GM18909 (cell line): ENCODE measurements around the gene IGHMBP2.

Source experiments
- ATAC-seq: cut with Tn5 transposase; IDR thresholded peaks from one replicate; pipeline ENCODE4 v1.9.1; 2021; ENCODE audit warnings: mild to moderate bottlenecking; ENCODE audit not compliant: unreplicated experiment, poor library complexity

The IGHMBP2 gene

GRCh38 chr11:68925611-68926010 is 21.9 kb downstream of the IGHMBP2 start:
- no peak for ATAC-seq

- no peak for ATAC-seq
Measured at GRCh38 chr11:68927280-68928135, 23.8 kb downstream of the IGHMBP2 start.

- ATAC-seq = no peak
Measured at GRCh38 chr11:68928136-68928880, 24.6 kb downstream of the IGHMBP2 start.

- ATAC-seq = no peak
Measured at GRCh38 chr11:68929135-68929534, 25.4 kb downstream of the IGHMBP2 start.

GRCh38 chr11:68929706-68930570 is 26.2 kb downstream of the IGHMBP2 start:
- ATAC-seq = no peak

- no peak for ATAC-seq
Measured at GRCh38 chr11:68930991-68931855, 27.5 kb downstream of the IGHMBP2 start.

GRCh38 chr11:68931911-68932310 is 28.2 kb downstream of the IGHMBP2 start:
- ATAC-seq = no peak

- ATAC-seq = no peak
Measured at GRCh38 chr11:68932358-68932757, 28.7 kb downstream of the IGHMBP2 start.

- ATAC-seq = no peak
Measured at GRCh38 chr11:68932933-68933577, 29.4 kb downstream of the IGHMBP2 start.

- no peak for ATAC-seq
Measured at GRCh38 chr11:68933605-68934320, 30.1 kb downstream of the IGHMBP2 start.

- no peak for ATAC-seq
Measured at GRCh38 chr11:68934321-68934645, 30.6 kb downstream of the IGHMBP2 start.

GRCh38 chr11:68934666-68935065 is 31.0 kb downstream of the IGHMBP2 start:
- no peak for ATAC-seq

GRCh38 chr11:68935066-68935465 is 31.4 kb downstream of the IGHMBP2 start:
- no peak for ATAC-seq

GRCh38 chr11:68935516-68936357 is 32.0 kb downstream of the IGHMBP2 start:
- ATAC-seq = no peak

- no peak for ATAC-seq
Measured at GRCh38 chr11:68936358-68936636, 32.6 kb downstream of the IGHMBP2 start.

GRCh38 chr11:68936676-68937620 is 33.3 kb downstream of the IGHMBP2 start:
- ATAC-seq = no peak

- ATAC-seq = no peak
Measured at GRCh38 chr11:68938088-68938487, 34.4 kb downstream of the IGHMBP2 start.
